NCI-H69 (cell line): Measurements from ENCODE around the gene EEFSEC.

Source experiments
- DNase-seq: peaks from one replicate; lab custom pipeline; 2025; lab: John Stamatoyannopoulos, UW

EEFSEC gene

GRCh38 chr3:128351546-128351945, 198.3 kb downstream of the EEFSEC start:
- DNase-seq: peak; percentile 92

- no peak for DNase-seq
Observed at GRCh38 chr3:128352326-128352725, 199.0 kb downstream of the EEFSEC start.

GRCh38 chr3:128353361-128353965, 200.2 kb downstream of the EEFSEC start:
- DNase-seq: no peak

- DNase-seq: no peak
Observed at GRCh38 chr3:128353991-128354687, 200.9 kb downstream of the EEFSEC start.

- DNase-seq: no peak
Observed at GRCh38 chr3:128354788-128355542, 201.7 kb downstream of the EEFSEC start.

GRCh38 chr3:128355543-128355919, 202.2 kb downstream of the EEFSEC start:
- DNase-seq: no peak

GRCh38 chr3:128356822-128357221, 203.5 kb downstream of the EEFSEC start:
- DNase-seq: peak; percentile 68

- DNase-seq: no peak
Observed at GRCh38 chr3:128357538-128357937, 204.3 kb downstream of the EEFSEC start.

- DNase-seq: no peak
Observed at GRCh38 chr3:128358156-128358895, 205.0 kb downstream of the EEFSEC start.

- no peak for DNase-seq
Observed at GRCh38 chr3:128359060-128359664, 205.9 kb downstream of the EEFSEC start.

GRCh38 chr3:128359846-128360642, 206.8 kb downstream of the EEFSEC start:
- no peak for DNase-seq

- DNase-seq: no peak
Observed at GRCh38 chr3:128360705-128361271, 207.5 kb downstream of the EEFSEC start.

GRCh38 chr3:128362026-128362965, 209.0 kb downstream of the EEFSEC start:
- DNase-seq: no peak

- DNase-seq: no peak
Observed at GRCh38 chr3:128364291-128364690, 211.0 kb downstream of the EEFSEC start.

- DNase-seq: no peak
Observed at GRCh38 chr3:128364808-128365360, 211.6 kb downstream of the EEFSEC start.

GRCh38 chr3:128366136-128366535, 212.9 kb downstream of the EEFSEC start:
- no peak for DNase-seq

- no peak for DNase-seq
Observed at GRCh38 chr3:128366652-128367051, 213.4 kb downstream of the EEFSEC start.

- no peak for DNase-seq
Observed at GRCh38 chr3:128367221-128367620, 213.9 kb downstream of the EEFSEC start.

GRCh38 chr3:128367761-128368160, 214.5 kb downstream of the EEFSEC start:
- peak; percentile 3 for DNase-seq
